Measurements from ENCODE around the gene AGAP1. TPM values are rescaled to one million over a fixed set of nuclear protein-coding genes. Genes with fewer than 3 reads are reported as not detected.

AGAP1 gene
- polyA plus RNA-seq, 2 of the 4 experiments (the other 2 are of a cell fraction), result 20.2 to 21.9 TPM

- FAIRE-seq, result no peak
- Histone ChIP-seq H3K4me2 (no peak overlapping the region), H3K9me3 (peaks cover 8% of the 10 kb centered on the region; the same call in 2 of the 3 replicates), H3K4me1 (peaks cover 31% of the 10 kb centered on the region), H3K27ac (no peak overlapping the region), H3K4me3 (no peak overlapping the region)
- no peak for ATAC-seq
- no peak for DNase-seq (ENCODE audit: low read depth in 1 of 2, low spot score in 1 of 2)
- POLR2A ChIA-PET, result no interaction called here
- CTCF ChIA-PET, result interaction anchor here (1.0 to 1.5 kb wide), 3 partner anchors 13 to 275 kb away, joined by 3 to 5 read pairs (median 3); no protein-coding TSS in a partner anchor
- WGBS (ENCODE audit: missing lambda C conversion rate), result 86% methylated on average over 4 of the region's 5 CpGs
- TF ChIP-seq KDM1A (IDR thresholded peaks at IDR 0.05; ENCODE audit: low read depth), result no peak
- peak; percentile 67; the same call in 1 of the 2 replicates for TF ChIP-seq REST (IDR thresholded peaks at IDR 0.05)
- peak; percentile 37; the same call in 1 of the 2 replicates for TF ChIP-seq RFX5 (IDR thresholded peaks at IDR 0.05)
Observed at GRCh38 chr2:235471186-235471747, 22.6 kb upstream of the AGAP1 start.

- H3K4me1 ChIP-seq, result peaks cover 27% of the 10 kb centered on the region
- no peak for TF ChIP-seq SREBF2 (IDR thresholded peaks at IDR 0.05)
- DNase-seq (ENCODE audit: low read depth in 1 of 2, low spot score in 1 of 2) (peak in 1 of 2 experiments; percentile 24), FAIRE-seq (no peak), ATAC-seq (no peak)
- H3K4me2 ChIP-seq, result peak overlapping the region; percentile 11; the same call in 2 of the 3 replicates
- POLR2A ChIA-PET, result interaction anchor here (1.0 kb wide), 1 partner anchor 20 kb away, joined by 3 read pairs; no protein-coding TSS in a partner anchor
- peaks cover 8% of the 10 kb centered on the region; the same call in 2 of the 3 replicates for H3K9me3 ChIP-seq
- 12% methylated on average over 4 of the region's 4 CpGs for WGBS (ENCODE audit: missing lambda C conversion rate)
- H3K4me3 ChIP-seq, result no peak overlapping the region
- CTCF ChIA-PET, result interaction anchor here (1.5 kb wide), 1 partner anchor 9 kb away, joined by 5 read pairs; no protein-coding TSS in a partner anchor
- 0 out of 6 replicates have a peak overlapping the region, but pooled peaks of 1 of the 2 experiments have one; percentile 3 for H3K27ac ChIP-seq
Observed at GRCh38 chr2:235472443-235472842, 21.4 kb upstream of the AGAP1 start.

DNA sequence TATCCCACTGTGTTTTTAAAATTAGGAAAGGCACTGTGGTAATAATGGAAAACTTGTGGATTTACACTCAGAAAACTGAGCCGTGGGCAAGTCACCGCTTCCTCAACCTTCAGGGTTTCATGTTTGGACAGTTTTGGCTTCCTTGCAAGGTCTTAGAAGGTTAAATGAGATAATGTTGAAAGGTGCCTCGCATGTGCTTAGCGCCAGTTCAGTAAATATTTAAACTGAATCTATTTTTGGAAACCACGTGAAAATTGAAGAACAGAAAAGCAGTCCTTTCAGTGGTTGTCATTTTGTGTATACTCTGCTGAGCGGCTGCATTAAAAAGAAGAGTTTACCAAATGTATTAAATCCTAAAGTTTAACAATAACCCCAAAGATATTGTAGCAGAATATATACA, 15.2 kb upstream of the AGAP1 start:
- ATAC-seq (no peak), FAIRE-seq (no peak), DNase-seq (ENCODE audit: low read depth in 1 of 2, low spot score in 1 of 2) (no peak)
- Histone ChIP-seq H3K9me3 (peaks cover 8% of the 10 kb centered on the region; the same call in 2 of the 3 replicates), H3K4me1 (0 out of 3 replicates have a peak, but pooled peaks cover 5% of the 10 kb centered on the region), H3K4me3 (no peak overlapping the region), H3K27ac (no peak overlapping the region), H3K4me2 (no peak overlapping the region)
- TF ChIP-seq RFX5 (IDR thresholded peaks at IDR 0.05) (no peak), SREBF2 (IDR thresholded peaks at IDR 0.05) (no peak), EP300 (IDR thresholded peaks at IDR 0.05) (no peak), GATA3 (IDR thresholded peaks at IDR 0.05; ENCODE audit: borderline replicate concordance) (no peak)
- TF ChIP-seq, protein P1, sequence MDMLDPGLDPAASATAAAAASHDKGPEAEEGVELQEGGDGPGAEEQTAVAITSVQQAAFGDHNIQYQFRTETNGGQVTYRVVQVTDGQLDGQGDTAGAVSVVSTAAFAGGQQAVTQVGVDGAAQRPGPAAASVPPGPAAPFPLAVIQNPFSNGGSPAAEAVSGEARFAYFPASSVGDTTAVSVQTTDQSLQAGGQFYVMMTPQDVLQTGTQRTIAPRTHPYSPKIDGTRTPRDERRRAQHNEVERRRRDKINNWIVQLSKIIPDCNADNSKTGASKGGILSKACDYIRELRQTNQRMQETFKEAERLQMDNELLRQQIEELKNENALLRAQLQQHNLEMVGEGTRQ (IDR thresholded peaks at IDR 0.05), result no peak
- ChIA-PET CTCF (interaction anchor here (1.4 kb wide), 1 partner anchor 179 kb away, joined by 3 read pairs; no protein-coding TSS in a partner anchor), POLR2A (no interaction called here)
- 40% methylated on average over 6 of the region's 6 CpGs for WGBS (ENCODE audit: missing lambda C conversion rate)

- CTCF ChIA-PET, result interaction anchor here (0.9 to 1.4 kb wide), 2 partner anchors 114 to 180 kb away, joined by 3 read pairs; no protein-coding TSS in a partner anchor
- 86% methylated on average over 11 of the region's 11 CpGs for WGBS (ENCODE audit: missing lambda C conversion rate)
Observed at GRCh38 chr2:235479604-235480003, 14.2 kb upstream of the AGAP1 start.

More at GRCh38 chr2:235479604-235480003, 14.2 kb upstream of the AGAP1 start:
- FAIRE-seq, result no peak
- Histone ChIP-seq H3K4me2 (no peak overlapping the region), H3K9me3 (peaks cover 8% of the 10 kb centered on the region; the same call in 2 of the 3 replicates), H3K27ac (no peak overlapping the region), H3K4me1 (0 out of 3 replicates have a peak, but pooled peaks cover 5% of the 10 kb centered on the region), H3K4me3 (no peak overlapping the region)
- no peak for DNase-seq (ENCODE audit: low read depth in 1 of 2, low spot score in 1 of 2)
- ATAC-seq, result no peak
- TF ChIP-seq HOXA7 (CRISPR knock-in tag; IDR thresholded peaks at IDR 0.05) (no peak), POLR2A (IDR thresholded peaks at IDR 0.05; ENCODE audit: low read length) (no peak), SREBF2 (IDR thresholded peaks at IDR 0.05) (no peak), RCOR1 (IDR thresholded peaks at IDR 0.05; ENCODE audit: low read depth, low read length) (no peak), CEBPB (IDR thresholded peaks at IDR 0.05) (no peak), MAFK (IDR thresholded peaks at IDR 0.05; ENCODE audit: partially characterized antibody) (no peak), MAZ (IDR thresholded peaks at IDR 0.05; ENCODE audit: borderline replicate concordance, low read depth, low read length) (no peak), NR3C1 (IDR thresholded peaks at IDR 0.05) (no peak), NPAS2 (CRISPR knock-in tag; IDR thresholded peaks at IDR 0.05; ENCODE audit: borderline replicate concordance) (no peak), ZC3H11A (IDR thresholded peaks at IDR 0.05) (no peak), BHLHE40 (IDR thresholded peaks at IDR 0.05; ENCODE audit: low read depth, low read length) (no peak), POLR2AphosphoS2 (conservative IDR thresholded peaks at IDR 0.05; ENCODE audit: low read length) (no peak), JUNB (IDR thresholded peaks at IDR 0.05) (no peak)
- TF ChIP-seq, protein P2, sequence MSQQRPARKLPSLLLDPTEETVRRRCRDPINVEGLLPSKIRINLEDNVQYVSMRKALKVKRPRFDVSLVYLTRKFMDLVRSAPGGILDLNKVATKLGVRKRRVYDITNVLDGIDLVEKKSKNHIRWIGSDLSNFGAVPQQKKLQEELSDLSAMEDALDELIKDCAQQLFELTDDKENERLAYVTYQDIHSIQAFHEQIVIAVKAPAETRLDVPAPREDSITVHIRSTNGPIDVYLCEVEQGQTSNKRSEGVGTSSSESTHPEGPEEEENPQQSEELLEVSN (IDR thresholded peaks at IDR 0.05; ENCODE audit: borderline replicate concordance, low read depth), result no peak
- POLR2A ChIA-PET, result no interaction called here

All from A549 (cell line).